Loucy (cell line): ENCODE results near the gene PHYKPL.

ENCODE experiments used
- CTCF ChIP-seq: fragments of 200-600 bp; sonication (generic); conservative IDR thresholded peaks from 2 replicates; pipeline ENCODE4 v1.5.1; 2014; ENCODE audit warnings: mild to moderate bottlenecking, antibody characterized with exemption, low read length
- EZH2phosphoT487 ChIP-seq: fragments of 200-600 bp; IDR thresholded peaks from 2 replicates; pipeline ENCODE4 v1.6.1; 2018; ENCODE audit warnings: antibody characterized with exemption, mild to moderate bottlenecking, moderate library complexity, borderline replicate concordance

- TF ChIP-seq CTCF = peak; percentile 25
- no peak for TF ChIP-seq EZH2phosphoT487
These were observed 23.9 kb downstream of the PHYKPL start for GRCh38 chr5:178208540-178209227.
